Measurements from ENCODE around the gene RNF130.
"Not testable (repeated sequence)": the region's sequence is repeated elsewhere in the genome, so short reads cannot be mapped to it uniquely, and the experiment has no call there.

Gene RNF130

DNA sequence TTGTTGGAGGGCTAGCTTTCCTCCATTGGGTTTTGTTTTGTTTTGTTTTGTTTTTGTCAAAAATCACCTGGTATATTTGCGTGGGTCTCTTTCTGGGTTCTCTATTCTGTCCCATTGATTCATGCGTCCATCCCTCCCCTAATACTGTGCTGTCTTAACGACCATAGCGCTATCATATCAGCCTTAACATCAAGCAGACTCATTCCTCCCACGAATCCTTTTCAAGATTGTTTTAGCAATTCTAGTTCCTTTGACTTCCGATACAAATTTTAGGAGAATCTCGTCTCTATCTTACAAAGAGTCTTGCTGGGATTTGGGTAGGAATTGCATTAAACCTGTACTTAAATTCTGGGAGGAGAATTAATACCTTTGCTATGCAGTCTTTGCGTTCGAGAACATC lies 31.1 kb upstream of the RNF130 start:
- no peak for DNase-seq

DNA sequence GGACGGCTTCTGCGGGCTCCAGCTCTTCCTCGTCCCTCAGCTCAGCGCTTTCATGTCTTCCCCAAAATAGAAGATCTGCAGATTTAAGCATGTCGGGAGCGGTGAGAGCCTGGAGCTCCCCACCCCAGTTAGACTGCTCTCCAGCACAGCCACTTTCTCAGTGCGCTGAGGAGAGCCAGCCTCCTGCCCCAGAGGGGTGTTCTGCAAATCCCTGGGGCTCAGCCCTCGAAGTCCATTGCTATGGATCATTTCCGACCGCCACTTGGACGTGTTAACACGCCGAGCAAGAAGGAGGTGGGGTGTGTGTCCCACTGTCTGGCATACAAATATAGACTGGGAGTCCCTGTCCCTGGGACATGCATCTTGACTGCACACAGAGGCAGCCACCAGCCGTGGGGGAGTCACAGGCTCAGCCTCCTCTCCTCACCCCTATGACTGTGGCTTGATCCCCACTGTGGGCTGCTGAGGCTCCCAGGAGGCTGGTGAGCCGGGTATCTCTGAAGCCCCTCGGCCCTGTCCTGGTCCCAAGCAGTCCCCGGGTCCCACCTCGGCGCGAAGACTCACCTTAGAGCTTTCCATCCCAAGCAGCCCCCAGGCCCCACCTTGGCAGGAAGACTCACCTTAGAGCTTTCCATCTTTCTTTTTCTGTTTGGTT lies 30.0 kb upstream of the RNF130 start:
- DNase-seq, result no peak

DNA sequence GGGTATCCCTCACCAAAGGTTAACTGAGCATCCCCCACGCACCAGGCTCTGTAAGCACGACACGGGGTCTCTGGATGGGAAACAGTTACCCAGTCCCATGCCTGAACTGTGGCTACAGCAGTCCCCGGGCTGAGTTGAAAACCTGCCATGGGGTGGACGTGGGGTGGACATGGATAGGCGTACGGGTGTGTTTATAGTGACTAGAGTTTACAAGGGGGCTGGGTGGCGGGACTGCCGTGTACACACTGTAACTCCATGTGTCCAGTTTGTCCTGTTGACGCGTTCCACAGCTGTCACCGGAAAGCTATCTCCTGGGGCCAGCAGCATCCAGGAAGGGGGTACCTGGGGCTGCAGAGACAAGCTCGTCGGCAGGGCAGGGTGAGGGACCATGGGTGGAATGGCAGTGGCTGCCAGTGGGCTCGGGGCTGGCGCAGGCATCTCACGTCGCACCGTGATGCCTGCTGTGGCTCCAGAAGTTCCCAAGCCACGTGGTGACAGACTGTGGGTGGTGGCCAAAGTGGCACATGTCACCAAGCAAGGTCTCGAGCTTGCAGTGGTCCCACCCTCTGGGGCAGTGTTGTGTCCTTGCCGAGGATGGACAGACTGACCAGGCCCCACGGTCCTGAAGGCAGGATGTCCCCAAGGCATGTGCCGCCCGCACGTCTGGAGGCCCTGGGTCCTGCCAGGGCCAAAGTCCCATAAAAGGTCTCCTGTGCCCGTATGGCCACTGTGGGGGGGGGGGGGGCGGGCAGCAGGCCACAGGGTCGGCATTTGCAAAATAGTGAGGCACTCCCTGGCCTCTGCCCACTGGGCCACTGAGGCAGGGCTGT lies 29.3 kb upstream of the RNF130 start:
- DNase-seq, result no peak

DNA sequence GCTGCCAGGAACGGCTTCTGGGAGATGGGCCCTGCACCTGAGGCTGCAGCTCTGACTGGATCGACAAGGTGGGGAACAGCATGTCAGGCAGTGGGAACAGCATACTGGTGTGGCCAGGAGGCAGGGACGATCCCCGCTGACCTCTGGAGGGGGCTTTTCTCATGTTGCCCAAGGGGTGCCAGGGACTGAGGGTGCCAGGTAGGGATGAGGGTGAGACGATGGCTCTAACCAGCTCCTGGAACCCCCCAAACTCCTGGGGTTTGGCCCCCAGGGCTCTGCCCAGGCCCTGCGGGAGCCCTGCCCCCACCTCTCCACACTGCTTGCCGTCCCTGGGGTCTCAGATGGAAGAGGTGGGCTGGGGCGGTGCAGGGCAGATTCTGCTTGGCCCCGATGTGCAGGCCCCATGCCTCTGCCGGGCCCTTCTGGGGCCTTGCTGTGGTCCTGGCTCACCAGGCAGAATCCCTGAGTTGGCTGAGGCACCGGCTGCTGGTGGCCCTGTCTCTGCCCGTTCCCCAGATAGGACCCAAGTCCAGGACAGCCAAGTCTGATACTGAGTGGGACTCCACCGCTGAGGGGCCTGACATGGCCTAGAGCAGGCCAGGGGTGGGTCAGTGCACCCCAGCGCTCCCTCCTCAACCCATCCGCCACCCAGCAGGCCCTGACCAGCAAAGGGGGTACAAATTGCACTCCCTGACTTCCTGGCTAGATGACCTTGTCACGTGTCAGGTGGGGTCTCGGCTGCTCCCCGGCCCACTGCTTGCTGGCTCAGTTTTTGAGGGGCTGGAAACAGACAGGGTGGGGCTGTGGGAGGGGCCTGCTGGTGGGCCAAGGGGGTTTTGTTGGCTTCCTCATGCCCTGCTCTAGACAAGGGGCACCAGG lies 28.4 kb upstream of the RNF130 start:
- DNase-seq, result no peak

DNA sequence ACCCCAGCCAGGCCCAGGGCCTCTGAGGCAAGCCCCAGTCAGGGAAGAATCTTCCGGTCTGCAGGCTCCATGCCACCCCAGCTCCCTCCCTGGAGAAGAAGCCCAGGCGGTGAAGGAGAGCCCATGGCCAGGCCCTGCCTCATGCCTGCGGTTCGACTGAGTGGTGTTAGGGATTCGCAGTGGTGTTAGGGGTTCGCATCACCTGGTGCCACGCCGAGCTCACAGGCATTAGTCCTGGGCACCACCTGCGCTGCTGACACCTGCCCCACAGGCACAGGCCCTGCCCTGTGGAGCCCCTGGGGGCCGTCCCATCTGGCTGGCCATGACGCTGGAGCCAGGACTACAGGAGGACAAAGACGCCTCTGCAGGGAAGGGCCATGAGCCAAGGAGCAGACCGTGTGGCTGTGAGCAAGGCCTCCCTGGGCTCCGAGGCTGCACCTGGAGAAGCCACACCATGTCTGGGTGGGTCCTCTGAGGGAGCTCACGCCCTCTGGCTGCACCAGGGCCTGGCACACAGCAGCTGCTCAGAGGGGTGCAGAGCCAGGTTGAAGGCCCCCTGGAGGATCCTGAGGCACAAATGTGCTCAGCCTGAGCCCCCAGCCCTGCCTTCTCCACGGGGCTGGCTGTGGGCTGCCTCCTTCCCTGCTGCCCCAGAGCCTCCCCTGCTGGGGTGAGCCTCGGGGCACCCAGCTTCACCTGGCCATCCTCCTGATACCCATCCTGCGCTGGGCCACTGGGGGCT lies 27.6 kb upstream of the RNF130 start:
- no peak for DNase-seq

DNA sequence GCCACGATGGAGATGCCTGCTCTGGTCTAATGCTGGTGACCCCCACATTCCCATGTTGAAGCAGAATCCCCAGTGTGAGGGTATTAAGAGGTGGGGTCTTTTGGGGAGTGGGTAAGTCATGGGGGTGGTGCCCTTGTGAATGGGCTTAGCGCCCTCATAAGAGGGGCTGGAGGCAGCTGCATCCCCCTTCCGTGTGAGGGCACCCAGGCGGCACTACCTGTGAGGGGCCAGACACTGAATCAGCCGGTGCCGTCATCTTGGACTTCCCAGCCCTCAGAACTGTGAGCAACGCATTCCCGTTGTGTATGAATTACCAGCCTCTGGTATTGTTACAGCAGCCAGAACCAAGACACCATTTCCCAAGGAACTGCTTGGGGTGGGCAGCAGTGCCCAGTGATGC lies 27.0 kb upstream of the RNF130 start:
- no peak for DNase-seq

DNA sequence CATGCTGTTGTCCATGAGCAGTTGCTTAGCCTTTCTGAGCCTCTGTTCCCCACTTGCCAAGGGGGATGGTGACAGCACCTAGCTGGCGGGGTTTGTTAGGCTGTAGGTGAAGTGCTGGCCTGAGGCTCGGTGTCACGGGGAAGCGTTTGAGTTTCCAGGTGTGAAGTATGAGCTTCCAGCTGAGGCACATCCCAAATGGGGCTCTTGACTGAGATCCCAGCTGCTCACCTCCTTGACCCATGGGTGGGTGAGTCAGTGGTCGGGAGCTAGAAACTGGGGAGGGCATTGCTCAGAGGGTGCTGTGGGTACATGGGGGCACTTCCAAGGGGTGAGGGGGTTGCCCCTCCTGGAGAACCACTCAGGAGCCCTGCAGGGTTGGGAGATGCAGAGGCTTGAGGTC lies 26.4 kb upstream of the RNF130 start:
- DNase-seq, result no peak

DNA sequence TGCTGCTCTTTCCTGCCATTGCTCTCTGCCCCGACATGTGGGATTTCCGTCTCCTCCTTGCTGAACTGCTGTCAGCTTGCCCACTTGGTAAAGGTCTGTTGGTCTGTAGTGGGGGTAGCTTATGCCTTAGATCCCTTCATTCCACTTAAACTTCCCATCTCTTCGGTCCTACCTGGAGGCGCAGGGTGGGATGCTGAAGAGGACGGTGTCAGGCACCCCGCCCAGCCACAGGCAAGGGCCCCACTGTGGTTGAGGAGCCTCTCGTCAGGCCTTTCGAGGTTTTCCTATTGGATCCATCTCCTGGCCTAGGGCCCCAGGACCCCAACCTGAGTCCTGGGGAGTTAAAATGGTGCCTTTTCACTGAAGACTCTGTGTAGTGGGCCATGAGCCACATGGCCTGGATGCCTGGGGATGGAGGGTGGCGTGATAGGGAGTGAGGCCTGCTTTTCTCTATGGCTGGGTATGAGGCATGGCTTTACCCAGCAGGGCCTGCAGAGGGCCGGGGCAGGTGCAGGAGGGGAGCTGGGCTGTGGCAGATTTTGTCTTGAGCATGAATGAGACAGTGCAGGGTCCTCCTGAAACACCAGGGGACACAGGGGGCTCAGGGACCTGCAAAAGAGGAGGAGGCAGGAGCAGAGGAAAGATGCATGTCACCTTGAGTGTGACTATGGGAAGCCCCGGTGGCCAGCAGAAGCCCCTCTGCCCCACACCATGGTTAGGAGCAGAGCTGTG lies 25.8 kb upstream of the RNF130 start:
- no peak for DNase-seq

DNA sequence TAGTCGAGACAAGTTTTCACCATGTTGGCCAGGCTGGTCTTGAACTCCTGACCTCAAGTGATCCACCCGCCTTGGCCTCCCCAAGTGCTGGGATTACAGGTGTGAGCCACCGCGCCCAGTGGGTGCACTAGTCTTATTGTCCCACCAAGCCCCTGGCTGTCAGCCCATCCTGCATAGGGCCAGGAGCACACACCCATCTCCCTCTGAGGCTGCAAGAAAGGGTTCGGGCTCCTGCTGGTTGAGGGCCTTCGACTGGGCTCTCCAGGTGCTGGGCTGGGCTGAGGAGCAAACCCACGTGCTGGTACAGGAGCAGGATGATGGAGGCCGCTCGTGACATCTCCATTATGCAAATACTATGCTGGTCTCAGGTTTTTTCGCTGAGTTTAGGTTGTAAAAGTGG lies 25.1 kb upstream of the RNF130 start:
- DNase-seq, result no peak

DNA sequence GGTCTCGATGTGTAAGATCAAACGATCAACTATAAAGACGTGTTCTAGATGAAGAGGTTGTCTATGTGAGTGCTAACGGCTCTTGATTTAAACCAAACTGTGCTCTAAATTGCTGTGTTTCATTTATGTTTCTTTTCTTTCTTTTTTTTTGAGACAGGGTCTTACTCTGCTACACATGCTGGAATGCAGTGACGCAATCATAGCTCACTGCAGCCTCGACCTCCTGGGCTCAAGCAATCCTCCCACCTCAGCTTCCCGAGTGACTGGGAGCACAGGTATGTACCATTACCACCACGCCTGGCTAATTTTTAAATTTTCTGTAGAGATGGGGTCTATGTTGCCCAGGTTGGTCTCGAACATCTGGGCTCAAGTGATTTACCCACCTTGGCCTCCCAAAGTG lies 24.0 kb upstream of the RNF130 start:
- DNase-seq, result no peak

DNA sequence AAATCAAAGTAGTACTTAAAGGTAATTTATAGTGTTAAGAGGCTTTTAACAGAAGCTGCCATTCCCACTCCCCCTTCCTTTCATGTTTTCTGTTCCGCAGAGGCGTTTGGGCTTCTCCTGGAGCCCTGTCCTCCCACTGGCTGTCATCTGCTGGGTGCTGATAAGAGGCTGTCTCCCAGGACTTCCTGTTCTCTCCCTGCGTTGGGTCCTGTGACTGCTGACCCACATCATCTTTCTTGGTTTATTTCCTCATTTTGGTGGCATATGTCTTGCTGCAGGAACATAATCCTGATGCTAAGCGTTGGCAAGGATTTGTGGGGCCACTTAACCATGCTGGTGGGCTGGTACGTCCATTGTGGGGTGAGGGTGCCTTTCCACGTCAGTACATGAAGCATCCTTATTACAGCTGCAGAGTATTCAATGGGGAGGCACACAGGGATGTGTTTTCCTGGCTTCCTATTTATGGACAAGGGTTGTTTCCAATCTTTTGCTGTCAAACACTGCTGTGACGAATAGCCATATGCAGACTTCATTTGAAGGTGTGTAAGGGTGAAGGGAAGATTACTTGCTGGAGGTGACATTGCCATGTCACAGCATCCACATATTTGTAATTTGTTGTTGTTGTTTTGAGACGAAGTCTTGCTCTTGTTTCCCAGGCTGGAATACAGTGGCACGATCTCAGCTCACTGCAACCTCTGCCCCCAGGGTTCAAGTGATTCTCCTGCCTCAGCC lies 22.3 kb upstream of the RNF130 start:
- DNase-seq, result no peak

DNA sequence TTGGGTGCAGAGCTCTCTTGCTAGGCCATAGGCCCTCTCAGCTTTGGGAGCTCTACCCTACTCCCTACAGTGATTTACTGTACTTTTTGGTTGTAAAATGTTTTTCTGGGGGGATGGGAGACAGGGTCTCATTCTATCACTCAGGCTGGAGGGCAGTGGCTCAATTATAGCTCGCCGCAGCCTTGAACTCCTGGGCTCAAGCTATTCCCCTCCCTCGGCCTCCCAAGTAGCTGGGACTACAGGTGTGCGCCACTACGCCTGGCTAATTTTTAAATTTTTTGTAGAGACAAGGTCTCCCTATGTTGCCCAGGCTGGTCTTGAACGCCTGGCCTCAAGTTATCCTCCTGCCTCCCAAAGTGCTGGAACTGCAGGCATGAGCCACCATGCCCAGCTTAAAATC lies 21.7 kb upstream of the RNF130 start:
- DNase-seq, result no peak

DNA sequence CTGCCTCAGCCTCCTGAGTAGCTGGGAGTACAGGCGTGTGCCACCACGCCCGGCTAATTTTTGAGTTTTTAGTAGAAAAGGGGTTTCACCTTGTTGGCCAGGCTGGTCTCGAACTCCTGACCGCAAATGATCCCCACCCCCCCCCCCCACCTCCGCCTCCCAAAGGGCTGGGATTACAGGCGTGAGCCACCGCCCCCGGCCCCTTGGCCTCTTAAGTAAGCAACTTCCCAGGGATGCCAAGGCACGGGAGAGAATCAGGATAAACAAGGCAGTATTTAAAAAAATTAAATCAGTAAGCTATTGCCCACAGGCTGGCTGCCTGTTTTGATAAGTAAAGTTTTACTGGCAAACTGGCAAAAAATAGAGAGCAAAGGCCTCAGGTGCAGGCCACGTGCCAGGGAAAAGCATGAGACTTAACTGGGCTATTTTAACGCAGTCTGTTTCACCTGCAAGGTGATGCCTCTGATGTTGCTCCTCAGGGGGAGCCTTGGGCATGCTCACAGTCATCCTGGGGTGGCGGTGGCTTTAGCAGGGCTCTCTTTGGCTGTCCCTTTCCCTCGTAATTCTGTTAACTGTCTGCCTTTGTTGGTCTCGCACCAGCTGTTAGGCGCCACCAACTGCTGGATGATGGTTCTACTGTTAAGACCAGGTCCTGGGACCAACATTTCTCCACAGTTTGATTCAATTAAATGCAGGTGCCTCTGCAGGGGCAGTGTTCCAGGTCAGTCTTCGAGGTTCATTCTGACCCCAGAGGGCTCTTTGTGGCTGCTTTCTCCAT lies 19.4 kb upstream of the RNF130 start:
- DNase-seq, result peak; percentile 31

DNA sequence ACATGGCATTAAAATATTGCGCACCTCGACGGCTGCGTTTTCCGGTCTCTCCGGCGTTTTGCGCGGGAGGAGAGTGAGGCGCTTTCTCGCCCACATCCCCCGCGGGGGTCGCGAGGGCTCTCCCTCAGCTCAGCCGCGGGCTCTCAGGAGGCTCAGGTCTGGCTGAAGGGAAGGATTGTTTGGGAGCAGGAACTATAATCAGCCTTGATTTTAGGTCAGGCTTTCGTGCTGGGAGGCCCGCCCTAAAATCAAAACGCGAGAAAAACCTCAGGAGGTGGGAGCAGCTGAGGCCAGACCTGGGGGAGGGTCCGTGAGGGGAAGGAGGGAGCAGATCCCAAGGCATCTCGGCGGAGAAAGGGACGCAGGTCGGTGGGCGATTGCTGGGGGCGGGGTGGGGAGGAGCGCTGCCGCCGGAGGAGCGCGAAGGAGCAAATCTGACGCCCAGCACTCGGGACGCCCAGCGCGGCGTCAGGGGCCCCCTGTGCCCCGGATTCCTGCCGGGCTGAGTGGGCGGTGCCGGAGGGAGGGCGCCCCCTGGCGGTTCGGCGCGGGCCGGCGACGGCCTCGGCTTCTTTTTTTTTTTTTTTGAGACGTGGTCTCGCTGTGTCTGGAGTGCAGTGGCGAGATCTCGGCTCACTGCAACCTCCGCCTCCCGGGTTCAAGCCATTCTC lies 18.7 kb upstream of the RNF130 start:
- DNase-seq, result no peak

DNA sequence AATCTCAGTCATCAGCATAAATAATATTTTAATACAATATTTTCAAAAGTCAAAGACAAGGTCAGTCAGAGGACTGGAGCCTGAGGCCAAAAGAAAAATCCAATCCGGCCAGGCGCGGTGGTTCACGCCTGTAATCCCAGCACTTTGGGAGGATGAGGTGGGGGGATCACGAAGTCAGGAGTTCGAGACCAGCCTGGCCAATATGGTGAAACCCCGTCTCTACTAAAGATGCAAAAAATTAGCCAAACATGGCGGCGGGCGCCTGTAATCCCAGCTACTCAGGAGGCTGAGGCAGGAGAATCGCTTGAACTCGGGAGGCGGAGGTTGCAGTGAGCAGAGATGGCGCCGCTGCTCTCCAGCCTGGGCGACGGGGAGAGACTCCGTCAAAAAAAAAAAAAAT lies 18.1 kb upstream of the RNF130 start:
- DNase-seq, result not testable (repeated sequence)

DNA sequence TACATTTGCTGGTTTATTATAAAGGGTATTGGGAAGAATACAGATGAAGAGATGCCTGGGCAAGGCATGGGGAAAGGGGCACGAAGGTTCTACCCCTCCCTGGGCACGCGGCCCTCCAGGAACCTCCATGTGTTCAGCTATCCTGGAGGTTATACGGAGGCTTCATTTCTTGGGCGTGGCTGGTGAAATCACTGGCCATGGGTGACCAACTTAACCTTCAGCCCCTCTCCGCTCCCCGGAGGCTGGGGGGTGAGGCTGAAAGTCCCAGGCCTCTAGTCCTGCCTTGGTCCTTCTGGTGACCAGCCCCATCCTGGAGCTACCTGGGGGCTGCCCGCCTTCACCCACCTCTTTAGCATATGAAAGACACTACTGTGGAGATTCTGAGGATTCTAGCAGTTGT lies 17.0 kb upstream of the RNF130 start:
- no peak for DNase-seq

DNA sequence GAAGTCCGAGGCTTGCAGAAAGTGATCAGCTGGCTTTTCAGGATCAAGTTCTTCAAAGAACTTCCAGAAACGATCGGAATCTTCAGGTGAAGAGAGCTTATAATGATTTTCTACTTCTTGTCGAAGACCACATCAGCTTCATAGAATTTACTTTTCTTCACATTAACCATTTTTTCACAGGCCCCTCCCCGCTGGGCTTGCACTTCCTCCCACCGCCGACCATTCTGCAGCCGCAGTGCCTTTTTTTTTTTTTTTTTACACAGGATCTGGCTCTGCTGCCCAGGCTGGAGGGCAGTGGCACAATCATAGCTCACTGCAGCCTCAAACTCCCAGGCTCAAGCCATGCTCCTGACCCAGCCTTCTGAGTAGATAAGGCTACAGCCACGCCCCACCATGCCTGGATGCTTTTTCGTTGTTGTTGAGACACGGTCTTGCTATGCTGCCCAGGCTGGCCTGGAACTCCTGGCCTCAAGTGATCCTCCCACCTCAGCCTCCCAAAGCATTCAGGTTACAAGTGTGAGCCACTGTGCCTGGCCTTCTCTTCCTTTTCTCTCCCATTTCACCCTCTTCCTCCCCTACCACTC lies 15.3 kb upstream of the RNF130 start:
- no peak for DNase-seq

DNA sequence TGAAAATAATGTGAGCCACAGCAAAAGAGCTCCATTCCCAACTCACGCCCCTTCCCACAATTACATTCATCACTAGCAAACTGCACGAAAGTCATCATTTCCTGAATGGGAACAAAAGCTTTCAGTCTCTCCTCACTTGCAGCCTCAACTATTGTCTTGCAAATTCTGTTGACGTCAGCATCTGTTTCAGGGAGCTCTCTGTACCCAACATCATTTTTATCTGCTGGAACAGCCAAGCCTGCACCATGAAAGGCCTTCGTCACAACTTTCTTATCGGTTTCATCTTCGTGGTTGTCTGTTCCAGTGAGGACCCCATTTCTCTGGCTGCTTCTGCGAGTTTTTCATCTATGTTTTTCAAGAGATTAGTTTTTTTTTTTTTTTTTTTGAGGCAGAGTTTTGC lies 14.3 kb upstream of the RNF130 start:
- no peak for DNase-seq

DNA sequence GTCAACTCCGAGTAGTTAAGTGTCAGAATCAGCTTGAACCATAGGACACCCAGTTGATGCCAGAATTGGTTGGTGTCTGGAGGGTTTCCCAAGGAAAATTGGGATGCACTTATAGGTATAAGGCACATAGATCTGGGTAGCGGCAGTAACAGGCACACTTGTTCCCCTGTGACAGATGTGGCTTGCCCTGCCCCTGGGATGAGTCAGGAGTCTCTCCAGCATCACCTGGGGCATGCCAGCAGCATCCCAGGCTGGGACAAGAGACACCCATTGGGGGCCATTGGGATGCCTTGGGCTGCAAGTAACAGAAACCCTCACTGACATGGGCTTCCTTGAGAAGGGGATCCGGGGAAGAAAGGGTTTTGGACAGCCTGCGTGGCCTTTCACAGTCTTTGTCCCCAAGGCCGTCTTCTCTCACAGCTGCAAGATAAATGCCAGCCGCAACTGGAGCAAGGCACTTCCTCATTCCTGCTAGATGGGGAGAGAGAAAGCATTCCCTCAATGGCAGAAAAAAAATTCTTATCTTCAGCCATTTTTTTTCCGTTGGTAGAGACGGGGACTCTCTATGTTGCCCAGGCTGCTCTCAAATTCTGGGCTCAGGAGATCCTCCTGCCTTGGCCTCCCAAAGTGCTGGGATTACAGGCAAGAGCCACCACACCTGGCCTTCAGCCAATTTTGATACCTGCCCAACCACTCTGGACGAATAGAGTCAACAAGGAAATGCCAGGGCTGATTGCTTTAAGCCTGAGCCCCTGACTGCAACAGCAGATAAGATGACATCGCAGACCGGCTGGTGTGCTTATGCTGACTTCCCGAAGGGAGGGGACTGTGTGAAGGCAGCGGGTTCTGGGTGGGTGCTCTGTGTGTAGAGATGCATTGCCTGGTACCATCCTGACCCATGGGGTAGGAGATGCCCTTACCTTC lies 13.3 kb upstream of the RNF130 start:
- peak; percentile 96 for DNase-seq
